MCF 10A (cell line): ENCODE data around the gene MAGI3. TPM values are rescaled to one million over a fixed set of nuclear protein-coding genes. Genes with fewer than 3 reads are reported as not detected.

Experiments used
- BruUV-seq: library from RNA; stranded (reverse); fragments of 400-500 nt; replicated peaks from 2 replicates; lab custom pipeline; 2021; lab: Mats Ljungman, UMichigan
- CTCF ChIA-PET: fragments of 300-600 bp; sonication (Branson Sonifier 250); formaldehyde crosslinking; extraction: SDS; loops from one replicate; lab custom pipeline; 2021; ENCODE audit warnings: antibody characterized with exemption, inconsistent platforms; lab: Yijun Ruan, JAX
- POLR2A ChIA-PET: fragments of 300-600, 350-650 bp; sonication (Branson Sonifier 250); formaldehyde crosslinking; extraction: SDS; loops from one replicate; lab custom pipeline; 2020; ENCODE audit warnings: antibody characterized with exemption, inconsistent platforms; lab: Yijun Ruan, JAX
- DNase-seq: peaks from one replicate; pipeline ENCODE4 v3.0.0-alpha.2; 2018; ENCODE audit not compliant: unreplicated experiment
- H3K27ac Mint-ChIP-seq: one replicate; pipeline ENCODE4 v1.8.0; 2022; ENCODE audit warnings: mild to moderate bottlenecking, low read depth, mixed read lengths; ENCODE audit not compliant: unreplicated experiment
- H3K27me3 Mint-ChIP-seq: one replicate; pipeline ENCODE4 v1.8.0; 2022; ENCODE audit warnings: mixed read lengths; ENCODE audit not compliant: insufficient read depth, unreplicated experiment
- H3K36me3 Mint-ChIP-seq: one replicate; pipeline ENCODE4 v1.8.0; 2022; ENCODE audit warnings: mild to moderate bottlenecking, moderate library complexity, mixed read lengths; ENCODE audit not compliant: insufficient read depth, unreplicated experiment
- H3K4me1 Mint-ChIP-seq: one replicate; pipeline ENCODE4 v1.8.0; 2022; ENCODE audit warnings: mixed read lengths; ENCODE audit not compliant: insufficient read depth, unreplicated experiment
- H3K4me3 Mint-ChIP-seq: one replicate; pipeline ENCODE4 v1.8.0; 2022; ENCODE audit warnings: mild to moderate bottlenecking, moderate library complexity, mixed read lengths; ENCODE audit not compliant: unreplicated experiment
- H3K9me3 Mint-ChIP-seq: one replicate; pipeline ENCODE4 v1.8.0; 2022; ENCODE audit warnings: mixed read lengths; ENCODE audit not compliant: unreplicated experiment
- CTCF ChIP-seq: fragments of 200-600 bp; IDR thresholded peaks from one replicate; pipeline ENCODE4 v1.8.0; 2022; ENCODE audit warnings: antibody characterized with exemption, mild to moderate bottlenecking; ENCODE audit not compliant: unreplicated experiment
- intact Hi-C: fragments of 100-400 bp; cut with micrococcal nuclease; formaldehyde crosslinking; loops from 2 replicates; pipeline ENCODE4 v1.14.1; 2022
- total RNA-seq: library from RNA; stranded (reverse); gene quantifications from 2 replicates; pipeline ENCODE4 v1.2.3, GENCODE V29; 2022

Gene MAGI3
- total RNA-seq, 1 experiment from 2014 or later: 14.3 TPM

GRCh38 chr1:113540335-113540734, 150.0 kb downstream of the MAGI3 start:
- POLR2A ChIA-PET: interaction anchor here (0.6 to 0.8 kb wide), 3 partner anchors 141 to 831 kb away, joined by 3 to 4 read pairs (median 3); no protein-coding TSS in a partner anchor
- Mint-ChIP-seq H3K27ac (peak overlapping the region; percentile 47), H3K9me3 (no peaks in the 10 kb centered on the region), H3K36me3 (no peaks in the 10 kb centered on the region), H3K4me1 (peaks cover 54% of the 10 kb centered on the region), H3K4me3 (peak overlapping the region; percentile 12), H3K27me3 (no peaks in the 10 kb centered on the region)
- no TSS peak for BruUV-seq
- CTCF ChIA-PET: interaction anchor here (1.1 kb wide), 1 partner anchor 7 kb away, joined by 3 read pairs; no protein-coding TSS in a partner anchor
- no peak for TF ChIP-seq CTCF
- no peak for DNase-seq
- intact Hi-C loops: loop anchor here (5.0 kb wide), 1 partner anchor 148 kb away; the partner anchor contains the start of gene MAGI3

GRCh38 chr1:113541106-113541505, 150.8 kb downstream of the MAGI3 start:
- Mint-ChIP-seq H3K4me3 (no peak overlapping the region), H3K27me3 (no peaks in the 10 kb centered on the region), H3K9me3 (no peaks in the 10 kb centered on the region), H3K4me1 (peaks cover 47% of the 10 kb centered on the region), H3K36me3 (no peaks in the 10 kb centered on the region), H3K27ac (peak overlapping the region; percentile 80)
- intact Hi-C loops: loop anchor here (5.0 kb wide), 1 partner anchor 149 kb away; the partner anchor contains the start of gene MAGI3
- ChIA-PET POLR2A (interaction anchor here (0.5 to 3.3 kb wide), 6 partner anchors 9 to 271 kb away, joined by 3 to 17 read pairs (median 3); partner anchors contain the start of genes MAGI3 and RSBN1), CTCF (interaction anchor here (1.1 kb wide), 1 partner anchor 8 kb away, joined by 3 read pairs; no protein-coding TSS in a partner anchor)
- no peak for DNase-seq
- no TSS peak for BruUV-seq
- TF ChIP-seq CTCF: no peak

- H3K4me1 Mint-ChIP-seq: peaks cover 37% of the 10 kb centered on the region
- no peaks in the 10 kb centered on the region for H3K36me3 Mint-ChIP-seq
- no TSS peak for BruUV-seq
- H3K9me3 Mint-ChIP-seq: no peaks in the 10 kb centered on the region
- ChIA-PET CTCF (no interaction called here), POLR2A (interaction anchor here (0.8 to 3.3 kb wide), 7 partner anchors 9 to 154 kb away, joined by 3 to 17 read pairs (median 6); partner anchors contain the start of gene MAGI3)
- DNase-seq: peak; percentile 87
- TF ChIP-seq CTCF: no peak
- peak overlapping the region; percentile 80 for H3K27ac Mint-ChIP-seq
- H3K27me3 Mint-ChIP-seq: no peaks in the 10 kb centered on the region
- H3K4me3 Mint-ChIP-seq: no peak overlapping the region
- intact Hi-C loops: loop anchor here (5.0 kb wide), 1 partner anchor 150 kb away; the partner anchor contains the start of gene MAGI3
These were observed 151.9 kb downstream of the MAGI3 start for GRCh38 chr1:113542221-113542701.

- CTCF ChIA-PET: no interaction called here
These were observed 152.8 kb downstream of the MAGI3 start for GRCh38 chr1:113543110-113543509.

More at GRCh38 chr1:113543110-113543509, 152.8 kb downstream of the MAGI3 start:
- DNase-seq: no peak
- intact Hi-C loops: loop anchor here (5.0 kb wide), 1 partner anchor 151 kb away; the partner anchor contains the start of gene MAGI3
- Mint-ChIP-seq H3K36me3 (no peaks in the 10 kb centered on the region), H3K4me1 (peaks cover 35% of the 10 kb centered on the region), H3K9me3 (no peaks in the 10 kb centered on the region), H3K27ac (no peak overlapping the region), H3K27me3 (no peaks in the 10 kb centered on the region), H3K4me3 (no peak overlapping the region)
- no peak for TF ChIP-seq CTCF
- POLR2A ChIA-PET: interaction anchor here (0.8 to 3.3 kb wide), 7 partner anchors 9 to 155 kb away, joined by 3 to 17 read pairs (median 6); partner anchors contain the start of gene MAGI3
- no TSS peak for BruUV-seq
